Measurements from ENCODE around the gene ACY1.

DNA sequence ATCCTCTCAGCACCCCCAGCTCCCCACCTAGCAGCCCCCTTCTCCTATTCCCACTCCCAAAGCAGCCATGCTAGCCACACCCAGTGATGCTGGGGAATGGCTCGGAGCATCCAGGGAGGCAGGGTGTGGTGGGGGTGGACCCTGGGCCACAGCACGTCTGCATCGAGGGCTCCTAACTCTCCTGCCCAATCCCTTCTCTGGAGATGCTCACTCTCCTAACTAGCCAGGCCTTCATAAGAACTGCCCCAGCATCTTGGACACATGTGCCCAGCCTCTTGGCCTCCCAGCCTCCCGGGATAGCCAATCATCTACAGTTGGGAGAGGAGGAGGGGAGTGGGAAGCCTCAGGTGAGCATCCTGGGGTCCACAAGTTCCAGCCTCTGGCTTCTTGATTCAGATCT, 18.8 kb upstream of the ACY1 start:
- TF ChIP-seq, protein P1, sequence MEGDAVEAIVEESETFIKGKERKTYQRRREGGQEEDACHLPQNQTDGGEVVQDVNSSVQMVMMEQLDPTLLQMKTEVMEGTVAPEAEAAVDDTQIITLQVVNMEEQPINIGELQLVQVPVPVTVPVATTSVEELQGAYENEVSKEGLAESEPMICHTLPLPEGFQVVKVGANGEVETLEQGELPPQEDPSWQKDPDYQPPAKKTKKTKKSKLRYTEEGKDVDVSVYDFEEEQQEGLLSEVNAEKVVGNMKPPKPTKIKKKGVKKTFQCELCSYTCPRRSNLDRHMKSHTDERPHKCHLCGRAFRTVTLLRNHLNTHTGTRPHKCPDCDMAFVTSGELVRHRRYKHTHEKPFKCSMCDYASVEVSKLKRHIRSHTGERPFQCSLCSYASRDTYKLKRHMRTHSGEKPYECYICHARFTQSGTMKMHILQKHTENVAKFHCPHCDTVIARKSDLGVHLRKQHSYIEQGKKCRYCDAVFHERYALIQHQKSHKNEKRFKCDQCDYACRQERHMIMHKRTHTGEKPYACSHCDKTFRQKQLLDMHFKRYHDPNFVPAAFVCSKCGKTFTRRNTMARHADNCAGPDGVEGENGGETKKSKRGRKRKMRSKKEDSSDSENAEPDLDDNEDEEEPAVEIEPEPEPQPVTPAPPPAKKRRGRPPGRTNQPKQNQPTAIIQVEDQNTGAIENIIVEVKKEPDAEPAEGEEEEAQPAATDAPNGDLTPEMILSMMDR (IDR thresholded peaks at IDR 0.05; ENCODE audit: extremely low read depth in 1 of 2, insufficient read depth in 1 of 2, low read depth in 1 of 2, low read length in 2 of 2), result no peak
- no peak for TF ChIP-seq EZH2 (IDR thresholded peaks at IDR 0.05; ENCODE audit: borderline replicate concordance, low read depth, low read length, severe bottlenecking)
- no peak for TF ChIP-seq FOS (IDR thresholded peaks at IDR 0.05; ENCODE audit: borderline replicate concordance, insufficient read depth, low read length)
- no peak for TF ChIP-seq POLR2AphosphoS5 (IDR thresholded peaks at IDR 0.05; ENCODE audit: insufficient read depth, low read depth, low read length)
- no peak for TF ChIP-seq JUN (IDR thresholded peaks at IDR 0.05; ENCODE audit: borderline replicate concordance, insufficient read depth, insufficient read length, low read depth)
- no peak for TF ChIP-seq POLR2A (IDR thresholded peaks at IDR 0.05; ENCODE audit: low read depth, low read length)
- no peak for TF ChIP-seq MAX (IDR thresholded peaks at IDR 0.05; ENCODE audit: insufficient read depth, insufficient read length)

Measured in endothelial cell of umbilical vein (primary cell).